DND-41 (cell line): ENCODE measurements around the gene SLC9B1.

Experiments used
- CTCF ChIP-seq: IDR thresholded peaks from 2 replicates; pipeline ENCODE4 v1.5.1; 2012; ENCODE audit warnings: borderline replicate concordance, low read length, moderate library complexity, mild to moderate bottlenecking; ENCODE audit not compliant: poor library complexity, severe bottlenecking; ENCODE audit errors: extremely low read depth
- EZH2 ChIP-seq: IDR thresholded peaks from 3 replicates; pipeline ENCODE4 v1.6.1; 2012; ENCODE audit warnings: borderline replicate concordance, low read depth, mild to moderate bottlenecking, moderate library complexity, low read length, inconsistent platforms; ENCODE audit not compliant: severe bottlenecking

GRCh38 chr4:103019308-103020124, at the start of gene SLC9B1:
- TF ChIP-seq CTCF (no peak), EZH2 (no peak)
